CD14-positive monocyte (primary cell): ENCODE data around the gene ATXN1. TPM values are rescaled to one million over a fixed set of nuclear protein-coding genes. Genes with fewer than 3 reads are reported as not detected.

Experiments used
- DNase-seq, 3 donors: peaks; one replicate each; pipeline ENCODE4 v3.0.0-alpha.2; 2011 to 2022
- H2AFZ ChIP-seq: 2 replicates; pipeline ENCODE4 v1.6.0; 2012; ENCODE audit warnings: mild to moderate bottlenecking, low read depth, low read length, inconsistent platforms; ENCODE audit not compliant: insufficient read depth, poor library complexity, severe bottlenecking
- H3K27ac ChIP-seq, 2 donors: 1 replicate in 1 of 2; 2 replicates in 1 of 2; pipeline ENCODE4 v1.5.1; 2012 to 2013; ENCODE audit warnings: low read length in 2 of 2, control low read depth in 1 of 2, inconsistent platforms in 1 of 2, low read depth in 1 of 2, mild to moderate bottlenecking in 1 of 2
- H3K27me3 ChIP-seq, 2 donors: one replicate each; pipeline versions ENCODE4 v1.6.0 to v1.6.1; 2011 to 2013; ENCODE audit warnings: low read length in 2 of 2; ENCODE audit not compliant: control insufficient read depth in 2 of 2, insufficient read depth in 2 of 2
- H3K36me3 ChIP-seq, 2 donors: replicated peaks in 1 of 2; 1 replicate in 1 of 2; 2 replicates in 1 of 2; pipeline versions ENCODE4 v1.5.1 to v1.6.1; 2012 to 2013; ENCODE audit warnings: low read length in 2 of 2, control low read depth in 1 of 2, inconsistent platforms in 1 of 2, mild to moderate bottlenecking in 1 of 2; ENCODE audit not compliant: insufficient read depth in 2 of 2, control insufficient read depth in 1 of 2
- H3K4me1 ChIP-seq, 2 donors: 1 replicate in 1 of 2; 2 replicates in 1 of 2; pipeline versions ENCODE4 v1.5.1 to v1.6.1; 2012 to 2013; ENCODE audit warnings: low read length in 2 of 2, control low read depth in 1 of 2, inconsistent platforms in 1 of 2, mild to moderate bottlenecking in 1 of 2, moderate library complexity in 1 of 2; ENCODE audit not compliant: insufficient read depth in 2 of 2, control insufficient read depth in 1 of 2
- H3K4me2 ChIP-seq: replicated peaks from 2 replicates; pipeline ENCODE3; 2012; ENCODE audit warnings: low read length, moderate library complexity, mild to moderate bottlenecking; ENCODE audit not compliant: poor library complexity, severe bottlenecking; ENCODE audit errors: extremely low read depth
- H3K4me3 ChIP-seq, 3 experiments: fragments of 200-600 bp in 1 of 3; sonication (generic) in 1 of 3; replicated peaks in 1 of 3; 1 replicate in 2 of 3; 2 replicates in 1 of 3; pipeline ENCODE4 v1.5.1; 2011 to 2013; ENCODE audit warnings: low read length in 3 of 3, mild to moderate bottlenecking in 3 of 3, control low read depth in 2 of 3, low read depth in 2 of 3, inconsistent platforms in 1 of 3, moderate library complexity in 1 of 3
- H3K79me2 ChIP-seq: 2 replicates; pipeline ENCODE4 v1.6.0; 2012; ENCODE audit warnings: mild to moderate bottlenecking, control low read depth, inconsistent platforms, low read length, moderate library complexity; ENCODE audit not compliant: insufficient read depth
- H3K9ac ChIP-seq: 2 replicates; pipeline ENCODE4 v1.6.0; 2017; ENCODE audit warnings: low read length, mild to moderate bottlenecking; ENCODE audit not compliant: insufficient read depth, poor library complexity, severe bottlenecking
- H3K9me3 ChIP-seq, 2 donors: replicated peaks in 1 of 2; 1 replicate in 1 of 2; 2 replicates in 1 of 2; pipeline versions ENCODE4 v1.5.1 to v1.6.1; 2012 to 2013; ENCODE audit warnings: low read length in 2 of 2, control low read depth in 1 of 2; ENCODE audit not compliant: control insufficient read depth in 1 of 2, insufficient read depth in 1 of 2
- H4K20me1 ChIP-seq: 2 replicates; pipeline ENCODE4 v1.6.0; 2012; ENCODE audit warnings: mild to moderate bottlenecking, low read length, control low read depth, moderate library complexity; ENCODE audit not compliant: insufficient read depth
- H3K27ac Mint-ChIP-seq, 7 donors: one replicate each; pipeline ENCODE4 v1.8.0; 2020; ENCODE audit warnings: mild to moderate bottlenecking in 7 of 7, mixed read lengths in 7 of 7, moderate library complexity in 6 of 7, inconsistent platforms in 2 of 7
- H3K27me3 Mint-ChIP-seq, 3 donors: one replicate each; pipeline ENCODE4 v1.8.0; 2021 to 2022; ENCODE audit warnings: low read depth in 3 of 3, mild to moderate bottlenecking in 3 of 3, mixed read lengths in 3 of 3, moderate library complexity in 3 of 3, inconsistent platforms in 1 of 3
- H3K36me3 Mint-ChIP-seq, 2 donors: one replicate each; pipeline ENCODE4 v1.8.0; 2020; ENCODE audit warnings: mixed read lengths in 2 of 2, inconsistent platforms in 1 of 2, mild to moderate bottlenecking in 1 of 2
- H3K4me1 Mint-ChIP-seq: one replicate; pipeline ENCODE4 v1.8.0; 2020; ENCODE audit warnings: mild to moderate bottlenecking, mixed read lengths
- H3K4me3 Mint-ChIP-seq, 2 donors: one replicate each; pipeline ENCODE4 v1.8.0; 2020; ENCODE audit warnings: mild to moderate bottlenecking in 2 of 2, mixed read lengths in 2 of 2, moderate library complexity in 1 of 2
- H3K9me3 Mint-ChIP-seq, 7 donors: one replicate each; pipeline ENCODE4 v1.8.0; 2020 to 2022; ENCODE audit warnings: mixed read lengths in 7 of 7, mild to moderate bottlenecking in 6 of 7, moderate library complexity in 6 of 7, inconsistent platforms in 2 of 7
- CTCF ChIP-seq: fragments of 200-600 bp; IDR thresholded peaks from one replicate; pipeline ENCODE4 v1.8.0; 2022; ENCODE audit warnings: antibody characterized with exemption, mild to moderate bottlenecking
- WGBS: methylation state at CpG from one replicate; pipeline ENCODE4 v1.1.5; 2013; ENCODE audit warnings: missing lambda C conversion rate; ENCODE audit not compliant: insufficient coverage; 5-methylcytosine and 5-hydroxymethylcytosine counted together
- intact Hi-C, 2 donors: fragments of 100-400 bp; cut with micrococcal nuclease; formaldehyde crosslinking; loops; one replicate each; pipeline versions ENCODE4 v1.15.0 to v1.15.1; 2023
- polyA plus RNA-seq, 3 donors: library from polyadenylated mRNA; depleted of rRNA in 1 of 3; unstranded in 2 of 3; stranded (reverse) in 1 of 3; fragments of 300-500 nt in 2 of 3; fragments of >200 nt in 1 of 3; fragmentation: Illumina TruSeq in 2 of 3; gene quantifications; 1 replicate in 2 of 3; 2 replicates in 1 of 3; pipeline ENCODE4 v1.2.3, GENCODE V29; 2012 to 2021

ATXN1 gene
- polyA plus RNA-seq, 3 donors: 8.8 to 19.1 (median 10.9) TPM

- no peak overlapping the region for H3K4me2 ChIP-seq
- Mint-ChIP-seq H3K36me3 (peaks cover 16 to 28% of the 10 kb centered on the region in 2 donors), H3K27me3 (peaks cover 0 to 4% (median 2%) of the 10 kb centered on the region in 3 donors), H3K9me3 (no peaks in the 10 kb centered on the region), H3K4me1 (peaks cover 9% of the 10 kb centered on the region), H3K4me3 (no peak overlapping the region), H3K27ac (no peak overlapping the region)
- no peak overlapping the region for H2AFZ ChIP-seq
- no peak for DNase-seq
- no peak for TF ChIP-seq CTCF
- H4K20me1 ChIP-seq: peaks cover 10% of the 10 kb centered on the region
- H3K27me3 ChIP-seq: no peaks in the 10 kb centered on the region
- intact Hi-C loops: no loop called here
- no peaks in the 10 kb centered on the region for H3K4me1 ChIP-seq
- H3K27ac ChIP-seq: no peak overlapping the region
- H3K79me2 ChIP-seq: no peaks in the 10 kb centered on the region
- WGBS: 100% methylated on average over 4 of the region's 10 CpGs
- H3K9ac ChIP-seq: no peak overlapping the region
- H3K36me3 ChIP-seq: peaks cover 0 to 11% of the 10 kb centered on the region in 2 donors
- no peak overlapping the region for H3K4me3 ChIP-seq
- H3K9me3 ChIP-seq: no peaks in the 10 kb centered on the region
These were observed 331.6 kb downstream of the ATXN1 start for GRCh38 chr6:16429669-16430068.

- H3K27me3 ChIP-seq: no peaks in the 10 kb centered on the region
- H2AFZ ChIP-seq: no peak overlapping the region
- Mint-ChIP-seq H3K27ac (no peak overlapping the region), H3K4me1 (peaks cover 9% of the 10 kb centered on the region), H3K36me3 (peaks cover 19 to 28% of the 10 kb centered on the region in 2 donors), H3K27me3 (peaks cover 0 to 4% (median 2%) of the 10 kb centered on the region in 3 donors), H3K9me3 (no peaks in the 10 kb centered on the region), H3K4me3 (no peak overlapping the region)
- DNase-seq: no peak
- H3K4me3 ChIP-seq: no peak overlapping the region
- no peak overlapping the region for H3K4me2 ChIP-seq
- no peak for TF ChIP-seq CTCF
- no peaks in the 10 kb centered on the region for H3K79me2 ChIP-seq
- H3K27ac ChIP-seq: no peak overlapping the region
- H3K4me1 ChIP-seq: no peaks in the 10 kb centered on the region
- no peaks in the 10 kb centered on the region for H3K9me3 ChIP-seq
- peaks cover 6% of the 10 kb centered on the region for H4K20me1 ChIP-seq
- 100% methylated on average over 1 of the region's 6 CpGs for WGBS
- intact Hi-C loops: no loop called here
- H3K36me3 ChIP-seq: peaks cover 0 to 11% of the 10 kb centered on the region in 2 donors
- H3K9ac ChIP-seq: no peak overlapping the region
These were observed 334.1 kb downstream of the ATXN1 start for GRCh38 chr6:16427124-16427523.
